ENCODE data around the gene GLB1L. TPM values are rescaled to one million over a fixed set of nuclear protein-coding genes. Genes with fewer than 3 reads are reported as not detected.

Gene GLB1L
- total RNA-seq, 6 experiments from 2014 or later = 2.1 to 4.2 (median 2.8) TPM

GRCh38 chr2:219281588-219281987 is 36.3 kb upstream of the GLB1L start:
- no peaks in the 10 kb centered on the region for H3K9me3 ChIP-seq
- H3K4me1 ChIP-seq = peaks cover 0 to 15% (median 0%) of the 10 kb centered on the region in 4 donors
- peaks cover 0 to 48% (median 10%) of the 10 kb centered on the region in 4 donors for H3K36me3 ChIP-seq
- no peak overlapping the region for H3K27ac ChIP-seq
- 97% methylated on average over 5 of the region's 8 CpGs for WGBS (ENCODE audit: insufficient coverage, low coverage, low lambda C conversion rate, missing lambda C conversion rate)
- TF ChIP-seq POLR2A (IDR thresholded peaks at IDR 0.05) = no peak
- no peak for TF ChIP-seq CTCF (IDR thresholded peaks at IDR 0.05)
- DNase-seq = no peak
- no peaks in the 10 kb centered on the region for H3K27me3 ChIP-seq
- intact Hi-C loops (cut with DNase I) = no loop called here
- H3K4me3 ChIP-seq = no peak overlapping the region
- no peak for ATAC-seq

GRCh38 chr2:219280651-219281050 is 35.4 kb upstream of the GLB1L start:
- Histone ChIP-seq H3K9me3 (no peaks in the 10 kb centered on the region), H3K36me3 (peaks cover 0 to 47% (median 10%) of the 10 kb centered on the region in 4 donors), H3K4me3 (no peak overlapping the region), H3K27me3 (no peaks in the 10 kb centered on the region), H3K4me1 (peaks cover 0 to 15% (median 0%) of the 10 kb centered on the region in 4 donors), H3K27ac (peak overlapping the region in 1 of 3 donors; percentile 99)
- no peak for ATAC-seq
- WGBS (ENCODE audit: insufficient coverage, low coverage, low lambda C conversion rate, missing lambda C conversion rate) = 80% methylated on average over 1 of the region's 4 CpGs
- DNase-seq = no peak
- intact Hi-C loops (cut with DNase I) = no loop called here
- TF ChIP-seq POLR2A (IDR thresholded peaks at IDR 0.05) = no peak
- TF ChIP-seq CTCF (IDR thresholded peaks at IDR 0.05) = no peak

GRCh38 chr2:219279916-219280516 is 34.8 kb upstream of the GLB1L start:
- DNase-seq = no peak
- peak in 1 of 4 donors; percentile 1 for ATAC-seq
- Histone ChIP-seq H3K27ac (peak overlapping the region; percentile 95 to 100 (median 99)), H3K9me3 (no peaks in the 10 kb centered on the region), H3K4me1 (peaks cover 0 to 15% (median 0%) of the 10 kb centered on the region in 4 donors), H3K27me3 (no peaks in the 10 kb centered on the region), H3K4me3 (peak overlapping the region; percentile 48 to 93 (median 75)), H3K36me3 (peaks cover 0 to 40% (median 8%) of the 10 kb centered on the region in 4 donors)
- intact Hi-C loops (cut with DNase I) = no loop called here
- 40% methylated on average over 9 of the region's 12 CpGs for WGBS (ENCODE audit: insufficient coverage, low coverage, low lambda C conversion rate, missing lambda C conversion rate)
- TF ChIP-seq CTCF (IDR thresholded peaks at IDR 0.05) = peak in 1 of 4 donors; percentile 13
- TF ChIP-seq POLR2A (IDR thresholded peaks at IDR 0.05) = no peak

- intact Hi-C loops (cut with DNase I) = no loop called here
- DNase-seq (peak; percentile 99), ATAC-seq (peak; percentile 94 to 97 (median 96))
- peaks cover 0 to 15% (median 0%) of the 10 kb centered on the region in 4 donors for H3K4me1 ChIP-seq
- H3K27me3 ChIP-seq = no peaks in the 10 kb centered on the region
- peak within 1 kb of the TSS; percentile 95 to 100 (median 99) for H3K27ac ChIP-seq
- no peaks in the 10 kb centered on the region for H3K9me3 ChIP-seq
- TF ChIP-seq CTCF (IDR thresholded peaks at IDR 0.05) = peak in 1 of 4 donors; percentile 5
- peak; percentile 96 for TF ChIP-seq POLR2A (IDR thresholded peaks at IDR 0.05)
- 0% methylated on average over 12 of the region's 65 CpGs for WGBS (ENCODE audit: insufficient coverage, low coverage, low lambda C conversion rate, missing lambda C conversion rate)
- H3K36me3 ChIP-seq = peaks cover 0 to 33% (median 5%) of the 10 kb centered on the region in 4 donors
- peak within 1 kb of the TSS; percentile 48 to 93 (median 75) for H3K4me3 ChIP-seq
These were observed 34.1 kb upstream of the GLB1L start, which contains the start of gene DNAJB2 for GRCh38 chr2:219279151-219279915. TSS of gene DNAJB2 (plus strand) at chr2:219279366. CDS start at chr2:219279834, 468 bp downstream.

Data from right lobe of liver (tissue), 6 donors.